Left lung (tissue), 10 donors: Measurements from ENCODE around the gene TC2N. TPM values are rescaled to one million over a fixed set of nuclear protein-coding genes. Genes with fewer than 3 reads are reported as not detected.

Source experiments
- ATAC-seq: fragments of 200-7000 bp; cut with Tn5 transposase; one replicate; pipeline ENCODE4 v1.9.1; 2020; ENCODE audit warnings: moderate library complexity
- DNase-seq, 4 donors: peaks; one replicate each; pipeline ENCODE4 v3.0.0-alpha.2; 2013 to 2020
- H3K27ac ChIP-seq, 2 donors: fragments of 200-600 bp; sonication (generic) in 1 of 2; one replicate each; pipeline versions ENCODE4 v1.5.0 to v1.8.0; 2020 to 2021
- H3K27me3 ChIP-seq, 2 donors: fragments of 200-600 bp; sonication (generic) in 1 of 2; one replicate each; pipeline versions ENCODE4 v1.5.0 to v1.8.0; 2020 to 2021
- H3K36me3 ChIP-seq, 2 donors: fragments of 200-600 bp; sonication (generic) in 1 of 2; one replicate each; pipeline versions ENCODE4 v1.5.0 to v1.8.0; 2020 to 2021
- H3K4me1 ChIP-seq, 2 donors: fragments of 200-600 bp; one replicate each; pipeline ENCODE4 v1.8.0; 2021
- H3K4me3 ChIP-seq, 2 donors: fragments of 200-600 bp; sonication (generic) in 1 of 2; one replicate each; pipeline versions ENCODE4 v1.5.0 to v1.8.0; 2020 to 2021; ENCODE audit warnings: mild to moderate bottlenecking in 1 of 2
- H3K9me3 ChIP-seq, 2 donors: fragments of 200-600 bp; sonication (generic) in 1 of 2; one replicate each; pipeline versions ENCODE4 v1.5.0 to v1.8.0; 2020 to 2021
- CTCF ChIP-seq, 2 donors: fragments of 200-600 bp; sonication (generic) in 1 of 2; IDR thresholded peaks; one replicate each; pipeline versions ENCODE4 v1.5.0 to v1.8.0; 2021; ENCODE audit warnings: antibody characterized with exemption in 2 of 2
- intact Hi-C, 2 donors: fragments of 100-400 bp; cut with DNase I; formaldehyde crosslinking; loops; one replicate each; pipeline versions ENCODE4 v1.11.2 to v1.14.2; 2022
- polyA plus RNA-seq, 6 donors: library from polyadenylated mRNA; unstranded; fragments of 120-200 nt; gene quantifications; one replicate each; pipeline ENCODE4 v1.2.1, GENCODE V29; 2013; ENCODE audit not compliant: insufficient read length in 6 of 6
- total RNA-seq, 2 donors: library from RNA; stranded (reverse); fragmentation: NEBNext Ultra II Directional; extraction: Animal tissue kit (Norgen Biotek cat#: 25700); gene quantifications; one replicate each; pipeline ENCODE4 v1.2.1, GENCODE V29; 2021
- donor health status: DM: no; HTN: yes; CAD: no.
- donor health status: DM: no; HTN: no; CAD: no.

Gene TC2N
- total and polyA plus RNA-seq, 8 donors, result 20.3 to 58.1 (median 29.7) TPM

- TF ChIP-seq CTCF (IDR thresholded peaks at IDR 0.05), result no peak
- no peak overlapping the region for H3K4me3 ChIP-seq
- ATAC-seq (no peak), DNase-seq (no peak)
- intact Hi-C loops, result no loop called here
- no peak overlapping the region for H3K27ac ChIP-seq
- H3K4me1 ChIP-seq, result no peaks in the 10 kb centered on the region
- H3K36me3 ChIP-seq, result peaks cover 0 to 5% of the 10 kb centered on the region in 2 donors
- H3K9me3 ChIP-seq, result no peaks in the 10 kb centered on the region
- H3K27me3 ChIP-seq, result no peaks in the 10 kb centered on the region
Observed at GRCh38 chr14:91882369-91882768, 15.0 kb upstream of the TC2N start.

GRCh38 chr14:91879196-91879595 is 11.9 kb upstream of the TC2N start:
- Histone ChIP-seq H3K9me3 (no peaks in the 10 kb centered on the region), H3K36me3 (no peaks in the 10 kb centered on the region), H3K4me3 (no peak overlapping the region), H3K27ac (no peak overlapping the region), H3K4me1 (peaks cover 0 to under 1% of the 10 kb centered on the region in 2 donors), H3K27me3 (no peaks in the 10 kb centered on the region)
- DNase-seq (no peak), ATAC-seq (no peak)
- TF ChIP-seq CTCF (IDR thresholded peaks at IDR 0.05), result no peak
- intact Hi-C loops, result no loop called here

DNA sequence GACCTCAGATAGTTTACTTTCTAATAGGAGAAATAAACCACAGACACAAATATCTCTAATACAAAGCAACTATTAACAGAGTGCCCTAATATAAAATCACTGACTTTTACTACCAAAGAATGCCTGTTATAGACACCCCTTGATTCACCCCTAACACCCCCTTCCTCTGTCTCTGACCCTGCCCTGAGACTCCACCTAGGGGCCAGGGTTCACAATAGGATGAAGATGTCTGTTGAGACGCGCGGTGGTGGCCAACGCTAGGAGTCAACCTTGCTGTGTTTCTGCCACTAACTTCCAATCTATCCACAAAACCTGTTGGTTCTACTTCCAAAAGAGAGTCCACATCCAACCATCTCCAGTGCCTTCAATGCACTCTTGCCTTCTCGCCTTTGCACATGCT is 10.9 kb upstream of the TC2N start:
- H3K4me3 ChIP-seq, result no peak overlapping the region
- no peaks in the 10 kb centered on the region for H3K27me3 ChIP-seq
- H3K4me1 ChIP-seq, result peaks cover 4 to 9% of the 10 kb centered on the region in 2 donors
- H3K27ac ChIP-seq, result no peak overlapping the region
- no peak for DNase-seq
- H3K9me3 ChIP-seq, result no peaks in the 10 kb centered on the region
- H3K36me3 ChIP-seq, result no peaks in the 10 kb centered on the region
- ATAC-seq, result no peak
- TF ChIP-seq CTCF (IDR thresholded peaks at IDR 0.05), result no peak
- intact Hi-C loops, result no loop called here

GRCh38 chr14:91877376-91877915 is 10.1 kb upstream of the TC2N start:
- intact Hi-C loops, result no loop called here
- Histone ChIP-seq H3K27ac (no peak overlapping the region), H3K9me3 (no peaks in the 10 kb centered on the region), H3K27me3 (no peaks in the 10 kb centered on the region), H3K4me3 (no peak overlapping the region), H3K4me1 (peaks cover 10 to 18% of the 10 kb centered on the region in 2 donors), H3K36me3 (no peaks in the 10 kb centered on the region)
- TF ChIP-seq CTCF (IDR thresholded peaks at IDR 0.05), result no peak
- DNase-seq (no peak), ATAC-seq (no peak)

DNA sequence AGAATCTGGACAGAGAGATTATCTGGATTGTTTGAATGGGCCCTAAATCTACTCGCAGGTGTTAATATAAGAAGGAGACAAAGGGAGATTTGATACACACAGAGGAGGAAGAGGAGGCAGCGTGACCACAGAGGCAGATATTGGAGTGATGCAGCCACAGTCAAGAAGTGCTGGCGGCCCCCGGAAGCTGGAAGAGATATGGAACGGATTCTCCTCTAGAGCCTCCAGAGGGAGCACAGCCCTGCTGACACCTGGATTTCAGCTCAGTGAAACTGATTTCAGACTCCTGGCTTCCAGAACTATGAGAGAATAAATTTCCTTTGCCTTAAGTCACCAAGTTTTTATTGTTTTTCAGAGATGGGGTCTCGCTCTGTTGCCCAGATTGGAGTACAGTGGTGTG is 9.2 kb upstream of the TC2N start:
- Histone ChIP-seq H3K4me1 (peaks cover 19 to 27% of the 10 kb centered on the region in 2 donors), H3K36me3 (no peaks in the 10 kb centered on the region), H3K27me3 (no peaks in the 10 kb centered on the region), H3K27ac (no peak overlapping the region), H3K4me3 (no peak overlapping the region), H3K9me3 (no peaks in the 10 kb centered on the region)
- ATAC-seq (no peak), DNase-seq (no peak)
- no peak for TF ChIP-seq CTCF (IDR thresholded peaks at IDR 0.05)
- intact Hi-C loops, result no loop called here
